Ascending aorta (tissue), 2 donors: ENCODE data around the gene SLC23A3. TPM values are rescaled to one million over a fixed set of nuclear protein-coding genes. Genes with fewer than 3 reads are reported as not detected.
A peak's percentile ranks its signal among the peaks of the same experiment; 100 is the strongest.

ENCODE experiments used
- DNase-seq, 2 donors: peaks; one replicate each; pipeline ENCODE4 v3.0.0-alpha.2; 2019; ENCODE audit warnings: low spot score in 2 of 2
- H3K27ac ChIP-seq, 2 donors: fragments of 200-600 bp; sonication (generic); one replicate each; pipeline ENCODE4 v1.5.1; 2016 to 2017; ENCODE audit warnings: mild to moderate bottlenecking in 1 of 2
- H3K27me3 ChIP-seq: fragments of 200-600 bp; sonication (generic); one replicate; pipeline ENCODE4 v1.5.1; 2017
- H3K36me3 ChIP-seq, 2 donors: fragments of 200-600 bp; sonication (generic); one replicate each; pipeline ENCODE4 v1.5.1; 2016
- H3K4me1 ChIP-seq, 2 donors: fragments of 200-600 bp; sonication (generic); one replicate each; pipeline ENCODE4 v1.5.1; 2016 to 2017; ENCODE audit warnings: mild to moderate bottlenecking in 1 of 2
- H3K4me3 ChIP-seq, 2 donors: fragments of 200-600 bp; sonication (generic); one replicate each; pipeline ENCODE4 v1.5.1; 2016 to 2017; ENCODE audit warnings: mild to moderate bottlenecking in 1 of 2
- H3K9me3 ChIP-seq, 2 donors: fragments of 200-600 bp; sonication (generic); one replicate each; pipeline ENCODE4 v1.5.1; 2016
- CTCF ChIP-seq, 3 experiments: fragments of 200-600 bp in 2 of 3; fragments of 450-650 bp in 1 of 3; sonication (generic) in 2 of 3; IDR thresholded peaks; one replicate each; pipeline ENCODE4 v1.5.1; 2016 to 2019; ENCODE audit warnings: antibody characterized with exemption in 3 of 3, mild to moderate bottlenecking in 1 of 3, moderate library complexity in 1 of 3
- intact Hi-C: fragments of 100-400 bp; cut with DNase I; formaldehyde crosslinking; loops from one replicate; pipeline ENCODE4 v1.15.1; 2023
- total RNA-seq: library from RNA; depleted of rRNA; stranded (reverse); fragments of >200 nt; gene quantifications from one replicate; pipeline ENCODE4 v1.1.0, GENCODE V29; 2016

Gene SLC23A3
- total RNA-seq, 1 donor from 2014 or later, result 14.2 TPM

GRCh38 chr2:219163156-219163555 lies 6.7 kb downstream of the SLC23A3 start:
- peaks cover 0 to 8% of the 10 kb centered on the region in 2 donors for H3K4me1 ChIP-seq
- DNase-seq, result no peak
- H3K27me3 ChIP-seq, result no peaks in the 10 kb centered on the region
- no peak overlapping the region for H3K4me3 ChIP-seq
- no peak overlapping the region for H3K27ac ChIP-seq
- peaks cover 0 to 3% of the 10 kb centered on the region in 2 donors for H3K36me3 ChIP-seq
- H3K9me3 ChIP-seq, result no peaks in the 10 kb centered on the region
- no peak for TF ChIP-seq CTCF (IDR thresholded peaks at IDR 0.05)
- intact Hi-C loops, result no loop called here

- H3K36me3 ChIP-seq, result peaks cover 4 to 16% of the 10 kb centered on the region in 2 donors
- no peaks in the 10 kb centered on the region for H3K27me3 ChIP-seq
- peaks cover 0 to 8% of the 10 kb centered on the region in 2 donors for H3K4me1 ChIP-seq
- H3K9me3 ChIP-seq, result no peaks in the 10 kb centered on the region
- intact Hi-C loops, result no loop called here
- peak overlapping the region; percentile 86 to 89 for H3K27ac ChIP-seq
- peak overlapping the region; percentile 66 to 86 for H3K4me3 ChIP-seq
- DNase-seq, result no peak
- no peak for TF ChIP-seq CTCF (IDR thresholded peaks at IDR 0.05)
Observed at GRCh38 chr2:219161097-219161496, 8.7 kb downstream of the SLC23A3 start.

DNA sequence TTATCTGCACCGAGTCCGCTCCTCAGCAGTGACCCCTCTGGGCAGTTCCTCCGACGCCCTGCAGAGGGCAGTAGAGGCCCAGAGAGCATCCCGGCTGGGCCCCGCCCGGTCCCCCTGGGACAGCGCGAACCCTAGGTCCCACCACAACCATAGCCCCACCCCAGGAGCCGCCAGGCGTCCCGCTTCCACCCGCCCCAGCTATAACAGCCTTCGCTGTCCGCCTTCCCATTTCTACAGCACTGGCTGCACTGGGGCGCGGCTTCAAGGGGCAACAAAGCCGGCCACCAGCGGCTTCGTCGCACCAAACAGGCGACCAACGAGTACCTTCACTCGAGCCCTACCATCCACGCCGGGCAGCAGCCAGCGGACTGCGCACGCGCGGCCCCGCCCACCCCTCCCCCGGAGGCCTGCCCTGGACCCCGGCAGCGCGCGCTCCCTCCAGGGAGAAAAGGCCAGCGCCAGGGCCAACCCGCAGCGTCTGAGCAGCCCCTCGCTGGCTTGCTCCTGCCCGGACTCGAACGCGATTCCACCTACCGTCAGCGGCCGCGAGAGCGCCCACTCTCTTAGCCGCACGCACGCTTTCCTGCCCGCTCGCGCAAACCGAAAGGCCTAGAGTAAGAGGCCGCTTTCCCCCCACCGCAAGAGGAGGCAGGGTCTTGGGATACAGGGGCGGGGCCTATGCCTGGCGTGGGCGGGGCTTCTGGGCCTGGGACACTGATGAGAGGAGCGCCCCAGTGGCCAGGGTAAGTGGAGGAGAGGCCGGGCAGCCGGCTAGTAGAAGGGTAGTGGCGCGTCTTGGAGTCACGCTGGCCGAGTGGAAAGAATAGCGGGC lies 9.4 kb downstream of the SLC23A3 start, which contains the start of gene NHEJ1:
Gene NHEJ1 (minus strand): TSS at position 630 of the 832 bp plus-strand sequence. CDS start 2,453 bp downstream, outside the sequence.
- Histone ChIP-seq H3K36me3 (peaks cover 4 to 22% of the 10 kb centered on the region in 2 donors), H3K4me3 (peak within 1 kb of the TSS; percentile 66 to 86), H3K27ac (peak within 1 kb of the TSS; percentile 86 to 89), H3K27me3 (no peaks in the 10 kb centered on the region), H3K9me3 (no peaks in the 10 kb centered on the region), H3K4me1 (peaks cover 0 to 8% of the 10 kb centered on the region in 2 donors)
- intact Hi-C loops, result loop anchor here (1.0 kb wide), 4 partner anchors 17 to 228 kb away; partner anchors contain the start of gene ZFAND2B
- DNase-seq, result peak; percentile 88 to 98
- TF ChIP-seq CTCF (IDR thresholded peaks at IDR 0.05), result peak; percentile 97 to 100 (median 100)

- peak overlapping the region; percentile 86 to 89 for H3K27ac ChIP-seq
- peak overlapping the region; percentile 66 to 86 for H3K4me3 ChIP-seq
- TF ChIP-seq CTCF (IDR thresholded peaks at IDR 0.05), result no peak
- DNase-seq, result no peak
- H3K9me3 ChIP-seq, result no peaks in the 10 kb centered on the region
- H3K36me3 ChIP-seq, result peaks cover 4 to 20% of the 10 kb centered on the region in 2 donors
- intact Hi-C loops, result loop anchor here (1.0 kb wide), 4 partner anchors 18 to 229 kb away; partner anchors contain the start of gene ZFAND2B
- H3K4me1 ChIP-seq, result peaks cover 0 to 8% of the 10 kb centered on the region in 2 donors
- H3K27me3 ChIP-seq, result no peaks in the 10 kb centered on the region
Observed at GRCh38 chr2:219159771-219160185, 10.1 kb downstream of the SLC23A3 start.

- Histone ChIP-seq H3K4me1 (peaks cover 0 to 8% of the 10 kb centered on the region in 2 donors), H3K27me3 (no peaks in the 10 kb centered on the region), H3K36me3 (peaks cover 6 to 23% of the 10 kb centered on the region in 2 donors), H3K4me3 (no peak overlapping the region), H3K27ac (no peak overlapping the region), H3K9me3 (no peaks in the 10 kb centered on the region)
- no peak for TF ChIP-seq CTCF (IDR thresholded peaks at IDR 0.05)
- intact Hi-C loops, result no loop called here
- DNase-seq, result no peak
Observed at GRCh38 chr2:219158586-219158985, 11.2 kb downstream of the SLC23A3 start.
